ENCODE results near the gene SPAAR.
A peak's percentile ranks its signal among the peaks of the same experiment; 100 is the strongest.

The SPAAR gene

DNA sequence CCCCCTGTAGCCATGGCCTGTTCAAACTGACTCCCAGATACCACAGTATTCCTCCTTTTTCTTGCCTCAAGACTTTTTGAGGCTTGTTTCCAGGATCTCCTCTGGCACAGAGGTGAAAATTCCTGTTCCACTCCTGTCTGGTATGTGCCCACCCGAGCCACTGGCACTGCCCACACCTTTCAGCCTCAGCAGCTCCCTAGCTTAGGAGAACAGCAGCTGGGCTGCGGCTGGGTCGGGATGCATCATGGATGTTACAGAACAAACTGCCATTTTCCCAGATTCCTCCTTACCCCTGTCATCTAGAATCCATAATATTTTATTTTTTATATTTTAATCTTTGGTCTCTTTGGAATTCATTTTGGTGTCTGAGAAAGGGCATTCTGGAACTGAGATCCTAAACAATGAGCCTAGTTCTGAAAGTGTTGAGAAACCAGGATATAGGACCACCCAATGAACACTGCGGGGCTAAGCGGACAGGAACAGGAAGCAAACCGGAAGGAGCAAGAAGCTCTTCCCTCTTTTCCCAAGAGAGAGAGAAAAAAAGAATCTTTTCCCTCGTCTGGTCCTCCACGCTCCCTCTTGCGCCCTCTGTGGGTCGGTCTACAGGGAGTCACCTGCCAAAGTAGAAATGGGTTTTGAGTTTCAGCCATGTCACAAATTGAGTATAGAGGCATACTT lies 36.2 kb downstream of the SPAAR start:
- DNase-seq (ENCODE audit: low read depth in 2 of 2, low spot score in 1 of 2): peak in 1 of 2 donors; percentile 39

- DNase-seq (ENCODE audit: low read depth in 2 of 2, low spot score in 1 of 2): no peak
Measured at GRCh38 chr9:35948451-35948850, 39.2 kb downstream of the SPAAR start.

DNA sequence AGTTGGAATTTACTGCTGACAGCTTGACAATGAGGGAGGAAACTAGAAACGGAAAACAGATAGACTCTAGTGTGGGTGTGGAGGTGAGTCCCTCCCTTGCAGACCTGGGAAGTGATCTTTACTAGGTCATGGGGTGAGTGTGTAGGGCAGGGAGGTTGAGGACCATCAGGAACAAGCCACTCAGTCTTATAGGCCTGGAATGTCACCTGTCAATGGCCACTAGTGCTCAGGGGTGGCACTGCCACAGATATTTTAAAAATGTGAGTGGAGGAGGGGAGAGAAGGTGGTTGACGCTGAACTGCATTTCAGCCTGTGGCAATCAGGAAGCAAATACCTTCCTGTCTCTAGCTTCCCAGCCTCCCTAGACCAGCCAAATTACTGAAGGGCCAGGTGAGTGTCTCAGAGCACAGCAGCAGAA lies 39.6 kb downstream of the SPAAR start:
- no peak for DNase-seq (ENCODE audit: low read depth in 2 of 2, low spot score in 1 of 2)

DNA sequence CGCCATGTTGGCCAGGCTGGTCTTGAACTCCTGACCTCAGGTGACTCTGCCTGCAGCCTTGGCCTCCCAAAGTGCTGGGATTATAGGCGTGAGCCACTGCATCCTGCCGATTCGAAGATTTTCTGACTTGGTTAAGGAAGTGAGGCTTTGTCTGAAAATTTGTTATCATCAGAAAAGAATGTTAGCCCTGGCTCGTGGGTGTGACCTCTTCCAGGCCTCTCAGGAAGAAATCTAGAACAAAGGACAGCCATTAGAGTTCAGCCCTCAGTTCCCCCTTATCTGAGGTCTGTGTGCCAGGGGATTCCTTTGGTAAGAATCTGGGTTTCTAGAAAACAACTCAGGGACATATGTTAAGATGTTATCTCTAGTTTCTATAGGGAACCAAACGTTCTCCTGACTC lies 42.4 kb downstream of the SPAAR start:
- no peak for DNase-seq (ENCODE audit: low read depth in 2 of 2, low spot score in 1 of 2)

GRCh38 chr9:35952526-35953191 lies 43.4 kb downstream of the SPAAR start:
- DNase-seq (ENCODE audit: low read depth in 2 of 2, low spot score in 1 of 2): no peak

- peak in 1 of 2 donors; percentile 5 for DNase-seq (ENCODE audit: low read depth in 2 of 2, low spot score in 1 of 2)
Measured at GRCh38 chr9:35954942-35955546, 45.8 kb downstream of the SPAAR start.

GRCh38 chr9:35956651-35957050 lies 47.4 kb downstream of the SPAAR start:
- DNase-seq (ENCODE audit: low read depth in 2 of 2, low spot score in 1 of 2): no peak

DNA sequence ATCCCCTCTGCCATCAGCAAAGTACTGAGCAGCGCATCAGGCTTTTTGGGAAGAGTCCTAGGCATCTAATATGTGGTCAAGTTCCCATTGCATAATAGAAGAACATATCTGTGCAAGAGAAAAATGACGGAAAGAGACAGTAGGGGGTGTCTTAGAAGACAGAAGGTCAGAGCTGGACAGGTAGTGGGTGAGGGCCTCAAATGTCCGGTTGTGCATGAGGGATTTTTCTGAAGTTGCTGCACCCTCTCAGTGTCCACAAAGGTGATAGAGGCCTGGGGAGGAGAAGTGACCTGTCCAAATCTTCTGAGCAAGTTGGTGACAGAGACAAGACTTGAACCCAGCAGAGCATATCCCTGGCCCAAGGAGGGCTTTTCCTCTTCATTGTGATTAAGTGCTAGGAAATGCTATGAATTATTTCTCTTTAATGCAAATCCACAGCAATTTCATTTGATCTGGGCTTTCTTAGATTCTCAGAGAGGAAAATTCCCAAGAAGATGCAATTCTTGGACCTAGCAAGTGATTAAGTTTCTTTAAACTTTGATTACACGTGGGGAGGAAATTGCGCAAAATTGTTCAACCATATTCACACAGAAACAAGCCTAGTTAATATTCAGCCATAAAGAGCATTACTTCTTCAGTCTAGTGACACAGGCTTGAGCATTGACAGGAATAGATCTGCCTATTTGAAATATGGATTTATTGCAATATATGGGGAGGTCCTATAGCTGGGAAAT lies 49.0 kb downstream of the SPAAR start, which contains the start of gene OR2S2:
Gene OR2S2 (minus strand): TSS at position 51 of the 734 bp plus-strand sequence. CDS start 56 bp downstream, outside the sequence.
- DNase-seq (ENCODE audit: low read depth in 2 of 2, low spot score in 1 of 2): no peak

DNA sequence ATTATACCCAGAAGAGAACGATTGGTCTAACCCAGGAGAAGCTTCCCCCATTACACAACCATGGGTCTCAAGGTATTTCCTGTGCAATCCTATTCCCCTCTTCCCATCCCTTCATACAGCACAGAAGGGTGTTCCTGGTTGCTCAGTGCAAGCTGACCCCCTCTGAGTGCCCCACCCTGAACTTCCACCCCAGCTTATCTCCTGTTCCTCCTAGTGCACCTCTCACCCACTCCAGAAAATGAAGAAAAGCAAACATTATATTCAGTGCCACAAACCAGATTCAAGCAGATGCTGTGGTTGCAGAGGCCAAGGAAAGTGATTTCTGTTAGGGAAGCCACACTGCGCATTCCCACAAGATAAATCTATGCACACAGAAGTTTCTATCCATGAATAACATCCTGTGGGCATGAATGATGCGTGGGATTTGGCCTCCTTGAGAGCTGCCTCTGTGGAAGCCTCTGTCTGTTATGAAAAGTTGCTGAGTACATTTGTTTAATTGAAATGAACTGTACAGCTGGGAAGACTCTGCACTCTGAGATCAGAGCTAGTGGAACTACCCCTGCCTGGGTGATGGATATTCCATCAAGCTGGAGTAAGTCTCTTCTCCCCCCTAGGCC lies 50.9 kb downstream of the SPAAR start:
- DNase-seq (ENCODE audit: low read depth in 2 of 2, low spot score in 1 of 2): no peak

Data from stimulated activated CD8-positive, alpha-beta memory T cell treated with anti-CD3 and anti-CD28 coated beads, Interleukin-4, amount 100 ng/mL, for 1 hour (primary cell).